ENCODE measurements around the gene SYT8.

Gene SYT8

GRCh38 chr11:1847006-1847735 is 12.4 kb downstream of the SYT8 start:
- no peak for DNase-seq

GRCh38 chr11:1847926-1848639 is 13.3 kb downstream of the SYT8 start:
- DNase-seq = no peak

GRCh38 chr11:1848640-1849430 is 14.0 kb downstream of the SYT8 start:
- DNase-seq = no peak

- no peak for DNase-seq
These were observed 16.8 kb downstream of the SYT8 start for GRCh38 chr11:1851468-1852180.

- DNase-seq = no peak
These were observed 17.6 kb downstream of the SYT8 start for GRCh38 chr11:1852271-1852876.

- no peak for DNase-seq
These were observed 18.1 kb downstream of the SYT8 start, which contains the start of gene LSP1 for GRCh38 chr11:1852877-1853276. TSS of gene LSP1 (plus strand) at chr11:1853084. CDS start at chr11:1853145, 61 bp downstream.

- no peak for DNase-seq
These were observed 18.8 kb downstream of the SYT8 start for GRCh38 chr11:1853376-1854131.

- DNase-seq = no peak
These were observed 19.6 kb downstream of the SYT8 start for GRCh38 chr11:1854132-1854948.

GRCh38 chr11:1854949-1855885 is 20.4 kb downstream of the SYT8 start:
- DNase-seq = no peak

- no peak for DNase-seq
These were observed 21.1 kb downstream of the SYT8 start for GRCh38 chr11:1855886-1856265.

GRCh38 chr11:1856306-1857005 is 21.7 kb downstream of the SYT8 start:
- no peak for DNase-seq

GRCh38 chr11:1857064-1857463 is 22.3 kb downstream of the SYT8 start:
- DNase-seq = no peak

GRCh38 chr11:1858154-1858553 is 23.4 kb downstream of the SYT8 start:
- DNase-seq = no peak

- DNase-seq = no peak
These were observed 23.8 kb downstream of the SYT8 start for GRCh38 chr11:1858576-1858975.

GRCh38 chr11:1859004-1859403 is 24.2 kb downstream of the SYT8 start:
- DNase-seq = no peak

GRCh38 chr11:1860108-1860507 is 25.3 kb downstream of the SYT8 start:
- no peak for DNase-seq

GRCh38 chr11:1861435-1862411 is 26.9 kb downstream of the SYT8 start:
- no peak for DNase-seq
